HepG2 (cell line): ENCODE measurements around the gene PHACTR1.

Experiments
- KDM2A ChIP-seq: sonication (generic); formaldehyde crosslinking; IDR thresholded peaks from 2 replicates; pipeline ENCODE4 v1.4.0; 2020; ENCODE audit warnings: low read depth, missing genetic modification reagents, borderline replicate concordance
- MXI1 ChIP-seq: IDR thresholded peaks from 3 replicates; pipeline ENCODE4 v1.6.1; 2012; ENCODE audit warnings: low read depth, low read length, inconsistent platforms, borderline replicate concordance
- RNF2 ChIP-seq: fragments of 450-650 bp; conservative IDR thresholded peaks from 2 replicates; pipeline ENCODE4 v1.6.1; 2016; ENCODE audit warnings: low read depth

- no peak for TF ChIP-seq KDM2A (CRISPR knock-in tag)
- no peak for TF ChIP-seq MXI1
- TF ChIP-seq RNF2: no peak
These were observed 260.6 kb downstream of the PHACTR1 start for GRCh38 chr6:12977206-12977605.
